ENCODE data around the gene KCNC3. TPM values are rescaled to one million over a fixed set of nuclear protein-coding genes. Genes with fewer than 3 reads are reported as not detected.
A peak's percentile ranks its signal among the peaks of the same experiment; 100 is the strongest.

KCNC3 gene
- total RNA-seq, 1 donor from 2014 or later = 12.8 TPM

GRCh38 chr19:50317115-50317514 lies 12.1 kb downstream of the KCNC3 start:
- Histone ChIP-seq H3K27me3 (peaks cover 32% of the 10 kb centered on the region), H3K27ac (no peak overlapping the region), H3K4me3 (no peak overlapping the region), H3K36me3 (no peaks in the 10 kb centered on the region), H3K9me3 (no peaks in the 10 kb centered on the region), H3K4me1 (no peaks in the 10 kb centered on the region)
- DNase-seq = peak; percentile 26
- intact Hi-C loops (cut with DNase I) = no loop called here
- ATAC-seq = no peak
- no peak for TF ChIP-seq CTCF (IDR thresholded peaks at IDR 0.05)

GRCh38 chr19:50315773-50316448 lies 13.3 kb downstream of the KCNC3 start:
- intact Hi-C loops (cut with DNase I) = no loop called here
- DNase-seq = no peak

GRCh38 chr19:50314724-50315708 lies 14.2 kb downstream of the KCNC3 start:
- Histone ChIP-seq H3K4me3 (no peak overlapping the region), H3K27me3 (peaks cover 51% of the 10 kb centered on the region), H3K9me3 (no peaks in the 10 kb centered on the region), H3K36me3 (no peaks in the 10 kb centered on the region), H3K4me1 (no peaks in the 10 kb centered on the region), H3K27ac (no peak overlapping the region)
- intact Hi-C loops (cut with DNase I) = no loop called here
- TF ChIP-seq CTCF (IDR thresholded peaks at IDR 0.05) = no peak
- ATAC-seq (no peak), DNase-seq (no peak)

More at GRCh38 chr19:50315773-50316448, 13.3 kb downstream of the KCNC3 start:
- Histone ChIP-seq H3K4me1 (no peaks in the 10 kb centered on the region), H3K4me3 (no peak overlapping the region), H3K27ac (no peak overlapping the region), H3K27me3 (peaks cover 44% of the 10 kb centered on the region), H3K36me3 (no peaks in the 10 kb centered on the region), H3K9me3 (no peaks in the 10 kb centered on the region)
- ATAC-seq = no peak
- TF ChIP-seq CTCF (IDR thresholded peaks at IDR 0.05) = no peak

- no peaks in the 10 kb centered on the region for H3K36me3 ChIP-seq
- H3K4me3 ChIP-seq = no peak overlapping the region
- H3K27ac ChIP-seq = no peak overlapping the region
- no peak for TF ChIP-seq CTCF (IDR thresholded peaks at IDR 0.05)
- no peaks in the 10 kb centered on the region for H3K9me3 ChIP-seq
- DNase-seq (no peak), ATAC-seq (peak; percentile 33)
- intact Hi-C loops (cut with DNase I) = no loop called here
- no peaks in the 10 kb centered on the region for H3K4me1 ChIP-seq
- H3K27me3 ChIP-seq = peaks cover 51% of the 10 kb centered on the region
Measured at GRCh38 chr19:50313812-50314536, 15.2 kb downstream of the KCNC3 start.

GRCh38 chr19:50312967-50313811 lies 16.0 kb downstream of the KCNC3 start:
- peaks cover 51% of the 10 kb centered on the region for H3K27me3 ChIP-seq
- intact Hi-C loops (cut with DNase I) = no loop called here
- no peaks in the 10 kb centered on the region for H3K9me3 ChIP-seq
- no peak for TF ChIP-seq CTCF (IDR thresholded peaks at IDR 0.05)
- H3K27ac ChIP-seq = no peak overlapping the region
- ATAC-seq (no peak), DNase-seq (no peak)
- H3K4me1 ChIP-seq = no peaks in the 10 kb centered on the region
- no peaks in the 10 kb centered on the region for H3K36me3 ChIP-seq
- no peak overlapping the region for H3K4me3 ChIP-seq

All from upper lobe of right lung (tissue), 1 donor.